ENCODE results near the gene CDK2.

- TF ChIP-seq CTCF (IDR thresholded peaks at IDR 0.05 in 4 of 5, conservative IDR thresholded peaks at IDR 0.05 in 1 of 5) (no peak), POLR2A (IDR thresholded peaks at IDR 0.05) (no peak)
These were observed 32.6 kb upstream of the CDK2 start for GRCh38 chr12:55933799-55934742.

All from gastrocnemius medialis (tissue), 4 donors.